ENCODE data around the gene C1orf122.
A peak's percentile ranks its signal among the peaks of the same experiment; 100 is the strongest.
"Not testable (repeated sequence)": the region's sequence is repeated elsewhere in the genome, so short reads cannot be mapped to it uniquely, and the experiment has no call there.

C1orf122 gene

DNA sequence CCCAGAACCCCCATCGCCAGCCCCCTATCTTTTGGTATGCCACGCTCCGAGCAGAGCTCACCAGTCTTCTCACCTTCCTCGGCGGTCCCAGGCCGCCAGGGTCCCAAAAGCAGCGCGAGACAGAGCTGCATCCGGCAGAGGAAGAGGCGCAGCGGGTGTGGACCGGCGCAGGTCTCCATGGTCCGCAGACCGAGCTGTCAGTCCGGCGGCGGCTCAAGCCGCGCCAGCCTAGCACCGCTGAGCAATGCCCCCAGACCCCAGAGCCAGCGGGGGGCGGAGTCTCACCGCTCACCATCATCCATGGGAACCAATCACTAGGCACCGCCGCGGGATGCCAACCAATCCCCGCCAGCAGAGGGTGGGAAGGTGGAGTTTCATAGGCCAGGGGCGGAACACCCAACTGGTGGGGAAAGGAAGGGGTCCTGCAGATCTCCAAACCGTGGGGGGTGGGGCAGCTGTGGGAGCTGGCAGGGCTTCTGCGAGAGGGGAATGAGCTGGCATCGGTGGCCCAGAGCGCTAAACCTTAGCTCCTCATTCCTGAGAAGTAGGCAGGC is 42.6 kb upstream of the C1orf122 start, which contains the start of gene EPHA10:
Gene EPHA10 (minus strand): TSS at position 233 of the 554 bp plus-strand sequence. CDS start 54 bp downstream, at position 179.
- TF ChIP-seq CTCF (IDR thresholded peaks at IDR 0.05; ENCODE audit: borderline replicate concordance, control extremely low read depth, extremely low read depth, insufficient read depth, missing control alignments): no peak
- in situ Hi-C loops (cut with MboI; ENCODE audit: low sequenced_read_pairs, unreplicated experiment): no loop called here
- DNase-seq (ENCODE audit: low spot score): no peak

DNA sequence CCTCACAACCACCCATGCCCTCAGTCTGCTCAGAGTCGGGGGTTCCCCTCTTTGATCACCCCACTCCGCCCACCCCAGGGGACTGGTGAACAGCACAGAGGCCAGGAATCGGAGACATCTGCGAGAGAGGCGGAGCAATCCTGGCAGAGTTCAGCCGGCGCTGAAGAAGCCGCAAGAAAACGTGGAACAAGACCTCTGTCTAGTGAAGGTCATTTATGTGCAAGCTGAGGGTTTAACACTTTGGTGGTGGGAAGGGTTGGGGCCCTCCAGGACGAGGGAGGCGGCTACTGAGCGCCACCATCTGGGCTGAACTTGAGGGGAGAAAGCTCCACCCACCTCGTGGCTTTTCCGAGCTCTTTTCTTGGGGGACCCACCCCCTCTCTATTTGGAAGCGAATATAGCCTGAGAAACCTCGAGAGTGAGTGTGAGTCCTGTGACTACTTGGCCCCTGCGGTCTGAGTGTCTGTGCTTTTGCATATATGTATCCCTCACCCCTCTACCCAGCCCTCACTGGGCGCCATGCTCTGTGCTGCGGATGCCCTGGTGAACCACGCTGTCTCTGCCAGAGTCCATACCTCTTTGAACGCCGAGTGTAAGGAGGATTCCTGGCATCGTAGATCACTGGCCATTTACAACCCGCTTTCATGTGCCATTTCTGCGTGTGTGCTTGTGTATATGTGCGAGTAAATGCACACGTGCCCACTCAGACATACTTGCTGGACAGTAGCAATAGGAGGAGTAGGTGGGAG is 41.5 kb upstream of the C1orf122 start:
- in situ Hi-C loops (cut with MboI; ENCODE audit: low sequenced_read_pairs, unreplicated experiment): no loop called here
- TF ChIP-seq CTCF (IDR thresholded peaks at IDR 0.05; ENCODE audit: borderline replicate concordance, control extremely low read depth, extremely low read depth, insufficient read depth, missing control alignments): peak; percentile 7
- peak; percentile 52 for DNase-seq (ENCODE audit: low spot score)

GRCh38 chr1:37767488-37767887 is 40.1 kb upstream of the C1orf122 start:
- TF ChIP-seq CTCF (IDR thresholded peaks at IDR 0.05; ENCODE audit: borderline replicate concordance, control extremely low read depth, extremely low read depth, insufficient read depth, missing control alignments): no peak
- in situ Hi-C loops (cut with MboI; ENCODE audit: low sequenced_read_pairs, unreplicated experiment): no loop called here
- no peak for DNase-seq (ENCODE audit: low spot score)

DNA sequence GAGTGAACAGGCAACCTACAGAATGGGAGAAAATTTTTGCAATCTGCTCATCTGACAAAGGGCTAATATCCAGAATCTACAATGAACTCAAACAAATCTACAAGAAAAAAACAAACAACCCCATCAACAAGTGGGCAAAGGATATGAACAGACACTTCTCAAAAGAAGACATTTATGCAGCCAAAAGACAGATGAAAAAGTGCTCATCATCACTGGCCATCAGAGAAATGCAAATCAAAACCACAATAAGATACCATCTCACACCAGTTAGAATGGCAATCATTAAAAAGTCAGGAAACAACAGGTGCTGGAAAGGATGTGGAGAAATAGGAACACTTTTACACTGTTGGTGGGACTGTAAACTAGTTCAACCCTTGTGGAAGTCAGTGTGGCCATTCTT is 36.1 kb upstream of the C1orf122 start:
- in situ Hi-C loops (cut with MboI; ENCODE audit: low sequenced_read_pairs, unreplicated experiment); DNase-seq (ENCODE audit: low spot score): not testable (repeated sequence)

- peak; percentile 47 for DNase-seq (ENCODE audit: low spot score)
- in situ Hi-C loops (cut with MboI; ENCODE audit: low sequenced_read_pairs, unreplicated experiment): no loop called here
- no peak for TF ChIP-seq CTCF (IDR thresholded peaks at IDR 0.05; ENCODE audit: borderline replicate concordance, control extremely low read depth, extremely low read depth, insufficient read depth, missing control alignments)
These were observed 30.6 kb upstream of the C1orf122 start for GRCh38 chr1:37776946-37777516.

DNA sequence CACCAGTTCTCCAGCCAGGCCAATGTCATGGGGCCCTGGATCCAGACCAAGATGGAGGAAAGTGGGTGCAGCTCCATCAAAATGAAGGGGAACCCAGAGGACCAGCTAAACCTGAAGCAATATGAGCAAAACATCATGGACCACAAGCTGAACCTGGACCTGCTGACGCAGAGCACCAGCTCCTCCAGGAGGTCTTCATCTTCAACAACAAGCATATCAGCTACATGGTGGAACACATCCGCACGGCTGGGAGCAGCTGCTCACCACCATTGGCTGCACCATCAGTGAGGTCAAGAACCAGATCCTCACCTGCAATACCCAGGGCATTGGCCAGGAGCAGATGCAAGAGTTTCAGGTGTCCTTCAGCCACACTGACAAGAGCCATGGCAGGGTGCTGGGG is 28.9 kb upstream of the C1orf122 start:
- in situ Hi-C loops (cut with MboI; ENCODE audit: low sequenced_read_pairs, unreplicated experiment): no loop called here
- DNase-seq (ENCODE audit: low spot score): no peak
- TF ChIP-seq CTCF (IDR thresholded peaks at IDR 0.05; ENCODE audit: borderline replicate concordance, control extremely low read depth, extremely low read depth, insufficient read depth, missing control alignments): no peak

- in situ Hi-C loops (cut with MboI; ENCODE audit: low sequenced_read_pairs, unreplicated experiment): no loop called here
- no peak for TF ChIP-seq CTCF (IDR thresholded peaks at IDR 0.05; ENCODE audit: borderline replicate concordance, control extremely low read depth, extremely low read depth, insufficient read depth, missing control alignments)
- no peak for DNase-seq (ENCODE audit: low spot score)
These were observed 25.1 kb upstream of the C1orf122 start for GRCh38 chr1:37782491-37782890.
